ENCODE results near the gene TEX22.
A peak's percentile ranks its signal among the peaks of the same experiment; 100 is the strongest.

Gene TEX22

DNA sequence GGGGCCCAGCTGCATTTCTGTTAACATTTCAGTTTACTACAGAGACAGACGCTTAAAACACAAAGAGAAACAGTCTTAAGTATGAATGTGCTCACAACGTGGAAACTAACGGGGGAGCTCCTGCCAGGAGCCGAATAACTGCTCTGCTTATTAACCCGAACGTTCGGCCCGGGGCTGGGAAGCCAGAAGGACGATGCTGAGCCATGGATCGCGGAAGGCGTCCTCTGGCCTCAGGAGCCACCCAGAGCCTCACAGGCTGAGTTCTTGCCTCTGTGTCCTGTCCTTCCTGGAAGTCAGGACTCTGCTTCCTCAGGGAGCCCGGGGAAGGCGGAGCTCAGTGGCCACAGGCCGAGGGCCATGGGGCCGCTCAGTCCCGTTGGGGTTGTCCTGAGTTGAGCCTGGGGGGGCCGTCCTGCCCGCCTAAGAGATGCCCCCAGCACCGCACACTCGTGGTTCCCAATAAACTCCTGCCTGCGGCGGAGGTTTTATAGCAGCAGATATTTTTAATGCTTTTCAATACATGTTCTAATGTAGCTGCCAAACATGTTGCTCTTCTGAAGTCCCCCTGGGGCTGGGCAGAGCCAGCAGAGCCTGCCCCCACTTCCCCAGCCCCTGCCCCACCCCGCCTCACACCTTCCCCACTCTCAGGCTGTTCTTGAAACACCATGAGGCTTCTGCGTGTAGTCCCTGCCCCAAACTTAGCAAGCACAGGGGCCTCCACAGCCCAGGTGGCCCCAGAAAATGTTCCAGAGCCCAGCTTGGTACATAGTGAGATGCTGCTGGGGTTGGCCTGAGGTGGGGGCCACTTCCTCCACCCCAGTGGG lies 3.4 kb upstream of the TEX22 start:
- TF ChIP-seq, protein P1, sequence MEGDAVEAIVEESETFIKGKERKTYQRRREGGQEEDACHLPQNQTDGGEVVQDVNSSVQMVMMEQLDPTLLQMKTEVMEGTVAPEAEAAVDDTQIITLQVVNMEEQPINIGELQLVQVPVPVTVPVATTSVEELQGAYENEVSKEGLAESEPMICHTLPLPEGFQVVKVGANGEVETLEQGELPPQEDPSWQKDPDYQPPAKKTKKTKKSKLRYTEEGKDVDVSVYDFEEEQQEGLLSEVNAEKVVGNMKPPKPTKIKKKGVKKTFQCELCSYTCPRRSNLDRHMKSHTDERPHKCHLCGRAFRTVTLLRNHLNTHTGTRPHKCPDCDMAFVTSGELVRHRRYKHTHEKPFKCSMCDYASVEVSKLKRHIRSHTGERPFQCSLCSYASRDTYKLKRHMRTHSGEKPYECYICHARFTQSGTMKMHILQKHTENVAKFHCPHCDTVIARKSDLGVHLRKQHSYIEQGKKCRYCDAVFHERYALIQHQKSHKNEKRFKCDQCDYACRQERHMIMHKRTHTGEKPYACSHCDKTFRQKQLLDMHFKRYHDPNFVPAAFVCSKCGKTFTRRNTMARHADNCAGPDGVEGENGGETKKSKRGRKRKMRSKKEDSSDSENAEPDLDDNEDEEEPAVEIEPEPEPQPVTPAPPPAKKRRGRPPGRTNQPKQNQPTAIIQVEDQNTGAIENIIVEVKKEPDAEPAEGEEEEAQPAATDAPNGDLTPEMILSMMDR (conservative IDR thresholded peaks at IDR 0.05; ENCODE audit: low read length): no peak
- no peak overlapping the region for H3K4me3 ChIP-seq (ENCODE audit: low read length)
- DNase-seq (ENCODE audit: low read depth): no peak

DNA sequence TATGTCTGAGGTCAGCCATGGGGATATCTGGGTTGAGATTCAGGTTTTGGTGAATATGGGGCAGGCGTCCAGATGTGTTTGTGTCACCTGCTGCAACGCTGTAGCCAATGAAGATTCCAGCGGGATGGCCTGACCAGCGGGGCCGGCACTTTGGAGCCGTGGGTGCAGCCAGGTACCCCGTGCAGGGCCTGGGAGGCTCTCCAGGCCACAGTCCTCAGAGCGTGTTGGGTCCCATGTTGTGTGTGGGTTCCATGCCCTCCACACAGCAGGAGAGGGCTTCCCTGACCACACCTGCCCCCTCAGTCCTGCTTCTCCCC lies 2.8 kb upstream of the TEX22 start:
- no peak for DNase-seq (ENCODE audit: low read depth)
- TF ChIP-seq, protein P1 (conservative IDR thresholded peaks at IDR 0.05; ENCODE audit: low read length): no peak
- H3K4me3 ChIP-seq (ENCODE audit: low read length): no peak overlapping the region

DNA sequence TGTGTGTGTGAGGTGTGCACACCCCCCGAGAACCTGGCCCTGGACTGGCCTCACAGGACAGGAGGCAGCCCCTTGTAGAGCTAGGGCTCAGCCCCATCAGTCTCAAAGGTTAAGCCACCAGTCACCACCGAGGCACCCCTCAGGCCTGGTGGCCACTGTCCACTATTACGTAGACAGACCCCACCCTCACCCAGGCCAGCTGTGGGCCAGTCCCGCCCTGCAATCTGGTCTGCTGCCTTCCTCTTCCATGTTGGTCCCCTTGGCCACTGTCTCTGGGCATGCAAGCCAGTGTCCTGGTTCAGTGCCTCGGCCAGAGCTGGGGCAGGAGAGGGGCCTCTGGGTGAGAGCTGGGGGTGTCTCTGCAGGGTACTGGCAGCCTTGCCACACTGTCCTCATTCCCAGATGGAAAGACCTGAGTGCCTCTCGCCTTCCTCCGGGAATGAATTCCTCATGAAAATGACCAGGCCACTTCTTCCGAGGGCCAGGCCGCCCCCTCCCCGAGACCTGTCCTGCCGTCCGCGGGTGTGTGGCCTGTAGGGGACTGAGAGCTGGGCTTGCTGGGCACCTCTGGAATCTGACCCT lies 897 bp upstream of the TEX22 start:
- peak overlapping the region; percentile 84 for H3K4me3 ChIP-seq (ENCODE audit: low read length)
- TF ChIP-seq, protein P1 (conservative IDR thresholded peaks at IDR 0.05; ENCODE audit: low read length): no peak
- no peak for DNase-seq (ENCODE audit: low read depth)

DNA sequence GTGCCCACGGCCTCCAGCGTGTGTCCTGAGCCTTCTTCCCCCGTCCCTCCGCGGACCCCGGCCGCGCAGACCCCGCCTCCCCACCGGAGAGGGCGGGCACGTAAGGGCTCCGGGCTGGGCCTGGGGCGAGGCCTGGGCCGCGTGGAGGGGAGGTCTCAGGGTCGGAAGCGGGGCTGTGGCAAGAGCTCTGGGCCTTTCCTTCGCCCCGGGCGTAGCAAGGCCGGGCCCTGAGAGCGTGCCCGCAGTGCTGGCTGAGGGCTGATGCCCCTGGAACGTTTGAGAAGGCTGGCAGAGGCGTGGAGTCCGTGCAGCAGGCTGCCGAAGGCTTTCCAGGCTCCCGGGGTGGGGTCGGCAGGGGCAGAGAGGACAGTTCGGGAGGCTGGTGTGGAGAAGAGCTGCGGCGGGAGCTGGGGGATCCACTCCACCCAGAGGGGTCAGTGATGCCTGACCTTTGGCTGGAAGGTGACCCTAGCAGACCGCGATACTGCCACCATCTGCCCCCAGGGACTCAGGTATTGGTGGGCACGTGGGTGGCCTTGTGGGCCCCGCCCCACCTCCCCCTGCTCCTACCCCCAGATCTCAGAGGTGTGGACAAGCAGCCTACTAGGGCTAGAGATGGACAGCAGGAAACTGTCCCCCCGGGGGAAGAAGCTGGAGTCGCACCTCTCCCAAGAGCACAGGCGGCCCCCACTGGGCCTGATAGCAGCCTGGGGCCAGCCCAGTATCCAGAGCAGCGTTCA lies 558 bp downstream of the TEX22 start:
- DNase-seq (ENCODE audit: low read depth): peak; percentile 22

DNA sequence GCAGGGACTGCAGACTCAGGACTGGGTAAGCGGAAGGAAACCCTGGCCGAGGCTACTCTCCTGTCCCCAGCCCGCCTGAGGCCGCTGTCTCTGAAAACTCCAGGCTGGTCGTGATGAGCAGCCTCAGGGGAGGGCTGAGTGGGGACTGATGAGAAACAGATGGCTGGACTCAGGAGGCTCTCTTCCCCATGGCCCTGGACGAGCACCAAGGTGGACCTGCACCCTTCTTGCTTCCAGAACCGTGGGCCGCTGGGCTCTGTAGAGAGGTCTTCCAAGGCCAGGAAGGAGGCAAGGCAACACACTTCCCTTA lies 1.1 kb downstream of the TEX22 start:
- DNase-seq (ENCODE audit: low read depth): no peak
- TF ChIP-seq, protein P1 (conservative IDR thresholded peaks at IDR 0.05; ENCODE audit: low read length): no peak
- H3K4me3 ChIP-seq (ENCODE audit: low read length): peak overlapping the region; percentile 84

More for the DNA sequence above, 558 bp downstream of the TEX22 start:
- TF ChIP-seq, protein P1 (conservative IDR thresholded peaks at IDR 0.05; ENCODE audit: low read length): no peak
- peak overlapping the region; percentile 84 for H3K4me3 ChIP-seq (ENCODE audit: low read length)

DNA sequence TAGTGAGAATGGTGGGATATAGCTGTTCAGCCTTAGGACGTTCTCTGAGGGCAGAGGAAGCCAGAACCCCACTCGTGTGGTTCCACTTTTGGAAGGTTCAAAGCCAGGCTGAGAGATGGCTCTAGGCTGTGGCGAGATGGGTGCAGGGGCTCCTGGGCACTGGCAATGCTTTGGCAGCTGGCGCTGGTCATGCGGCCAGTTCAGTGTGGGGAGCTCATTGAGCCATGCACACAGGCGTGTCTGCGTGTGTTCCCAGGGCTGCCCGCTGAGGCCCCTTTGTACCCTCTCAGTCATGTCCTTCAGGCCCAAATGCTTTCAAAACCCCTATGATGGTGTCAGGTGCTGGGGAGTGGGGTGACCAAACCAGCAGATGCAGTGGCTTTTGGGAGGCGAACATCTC lies 1.7 kb downstream of the TEX22 start:
- no peak overlapping the region for H3K4me3 ChIP-seq (ENCODE audit: low read length)
- no peak for DNase-seq (ENCODE audit: low read depth)
- TF ChIP-seq, protein P1 (conservative IDR thresholded peaks at IDR 0.05; ENCODE audit: low read length): no peak

All from AG10803 (cell line).